ENCODE data around the gene MMEL1.

Gene MMEL1

DNA sequence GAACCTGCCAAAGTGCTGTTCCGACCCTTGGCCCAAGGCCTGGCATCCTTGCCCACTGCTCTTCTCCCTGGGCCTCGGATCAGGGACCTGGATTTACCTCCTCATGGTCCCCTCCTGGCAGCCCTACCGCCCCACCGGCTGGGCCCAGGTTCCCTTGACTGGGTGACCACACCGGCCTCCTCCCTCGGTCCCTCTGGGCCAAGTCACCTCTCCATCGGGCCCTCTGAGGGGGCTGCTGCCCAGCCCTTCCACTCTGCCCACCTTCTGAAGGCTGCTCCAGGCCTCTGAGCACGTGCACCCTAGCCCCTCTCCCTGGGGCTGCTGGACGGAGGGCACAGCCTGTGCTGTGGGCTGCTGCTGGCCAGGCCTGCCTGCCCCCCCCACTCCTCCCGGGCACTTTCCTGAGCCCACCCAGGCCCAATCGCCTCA, 9.3 kb upstream of the MMEL1 start:
- TF ChIP-seq YY1 (IDR thresholded peaks at IDR 0.05; ENCODE audit: low read depth) (no peak), TEAD4 (IDR thresholded peaks at IDR 0.05) (no peak), EGR1 (IDR thresholded peaks at IDR 0.05) (no peak), TCF12 (IDR thresholded peaks at IDR 0.05; ENCODE audit: low read depth) (no peak), TAF1 (IDR thresholded peaks at IDR 0.05; ENCODE audit: low read depth) (no peak), RAD21 (IDR thresholded peaks at IDR 0.05; ENCODE audit: low read depth) (no peak), CREB1 (IDR thresholded peaks at IDR 0.05; ENCODE audit: low read depth) (no peak), EP300 (IDR thresholded peaks at IDR 0.05; ENCODE audit: borderline replicate concordance) (no peak), ZBTB7A (IDR thresholded peaks at IDR 0.05; ENCODE audit: low read depth) (no peak), NFIC (IDR thresholded peaks at IDR 0.05) (no peak), FOXM1 (IDR thresholded peaks at IDR 0.05; ENCODE audit: borderline replicate concordance, low read depth) (no peak), CEBPB (IDR thresholded peaks at IDR 0.05) (no peak)
- TF ChIP-seq, protein P1, sequence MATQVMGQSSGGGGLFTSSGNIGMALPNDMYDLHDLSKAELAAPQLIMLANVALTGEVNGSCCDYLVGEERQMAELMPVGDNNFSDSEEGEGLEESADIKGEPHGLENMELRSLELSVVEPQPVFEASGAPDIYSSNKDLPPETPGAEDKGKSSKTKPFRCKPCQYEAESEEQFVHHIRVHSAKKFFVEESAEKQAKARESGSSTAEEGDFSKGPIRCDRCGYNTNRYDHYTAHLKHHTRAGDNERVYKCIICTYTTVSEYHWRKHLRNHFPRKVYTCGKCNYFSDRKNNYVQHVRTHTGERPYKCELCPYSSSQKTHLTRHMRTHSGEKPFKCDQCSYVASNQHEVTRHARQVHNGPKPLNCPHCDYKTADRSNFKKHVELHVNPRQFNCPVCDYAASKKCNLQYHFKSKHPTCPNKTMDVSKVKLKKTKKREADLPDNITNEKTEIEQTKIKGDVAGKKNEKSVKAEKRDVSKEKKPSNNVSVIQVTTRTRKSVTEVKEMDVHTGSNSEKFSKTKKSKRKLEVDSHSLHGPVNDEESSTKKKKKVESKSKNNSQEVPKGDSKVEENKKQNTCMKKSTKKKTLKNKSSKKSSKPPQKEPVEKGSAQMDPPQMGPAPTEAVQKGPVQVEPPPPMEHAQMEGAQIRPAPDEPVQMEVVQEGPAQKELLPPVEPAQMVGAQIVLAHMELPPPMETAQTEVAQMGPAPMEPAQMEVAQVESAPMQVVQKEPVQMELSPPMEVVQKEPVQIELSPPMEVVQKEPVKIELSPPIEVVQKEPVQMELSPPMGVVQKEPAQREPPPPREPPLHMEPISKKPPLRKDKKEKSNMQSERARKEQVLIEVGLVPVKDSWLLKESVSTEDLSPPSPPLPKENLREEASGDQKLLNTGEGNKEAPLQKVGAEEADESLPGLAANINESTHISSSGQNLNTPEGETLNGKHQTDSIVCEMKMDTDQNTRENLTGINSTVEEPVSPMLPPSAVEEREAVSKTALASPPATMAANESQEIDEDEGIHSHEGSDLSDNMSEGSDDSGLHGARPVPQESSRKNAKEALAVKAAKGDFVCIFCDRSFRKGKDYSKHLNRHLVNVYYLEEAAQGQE (IDR thresholded peaks at IDR 0.05; ENCODE audit: low read depth), result no peak
- TF ChIP-seq, protein P2, sequence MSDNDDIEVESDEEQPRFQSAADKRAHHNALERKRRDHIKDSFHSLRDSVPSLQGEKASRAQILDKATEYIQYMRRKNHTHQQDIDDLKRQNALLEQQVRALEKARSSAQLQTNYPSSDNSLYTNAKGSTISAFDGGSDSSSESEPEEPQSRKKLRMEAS (IDR thresholded peaks at IDR 0.05), result no peak
- TF ChIP-seq, protein P3, sequence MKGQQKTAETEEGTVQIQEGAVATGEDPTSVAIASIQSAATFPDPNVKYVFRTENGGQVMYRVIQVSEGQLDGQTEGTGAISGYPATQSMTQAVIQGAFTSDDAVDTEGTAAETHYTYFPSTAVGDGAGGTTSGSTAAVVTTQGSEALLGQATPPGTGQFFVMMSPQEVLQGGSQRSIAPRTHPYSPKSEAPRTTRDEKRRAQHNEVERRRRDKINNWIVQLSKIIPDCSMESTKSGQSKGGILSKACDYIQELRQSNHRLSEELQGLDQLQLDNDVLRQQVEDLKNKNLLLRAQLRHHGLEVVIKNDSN (IDR thresholded peaks at IDR 0.05), result no peak

DNA sequence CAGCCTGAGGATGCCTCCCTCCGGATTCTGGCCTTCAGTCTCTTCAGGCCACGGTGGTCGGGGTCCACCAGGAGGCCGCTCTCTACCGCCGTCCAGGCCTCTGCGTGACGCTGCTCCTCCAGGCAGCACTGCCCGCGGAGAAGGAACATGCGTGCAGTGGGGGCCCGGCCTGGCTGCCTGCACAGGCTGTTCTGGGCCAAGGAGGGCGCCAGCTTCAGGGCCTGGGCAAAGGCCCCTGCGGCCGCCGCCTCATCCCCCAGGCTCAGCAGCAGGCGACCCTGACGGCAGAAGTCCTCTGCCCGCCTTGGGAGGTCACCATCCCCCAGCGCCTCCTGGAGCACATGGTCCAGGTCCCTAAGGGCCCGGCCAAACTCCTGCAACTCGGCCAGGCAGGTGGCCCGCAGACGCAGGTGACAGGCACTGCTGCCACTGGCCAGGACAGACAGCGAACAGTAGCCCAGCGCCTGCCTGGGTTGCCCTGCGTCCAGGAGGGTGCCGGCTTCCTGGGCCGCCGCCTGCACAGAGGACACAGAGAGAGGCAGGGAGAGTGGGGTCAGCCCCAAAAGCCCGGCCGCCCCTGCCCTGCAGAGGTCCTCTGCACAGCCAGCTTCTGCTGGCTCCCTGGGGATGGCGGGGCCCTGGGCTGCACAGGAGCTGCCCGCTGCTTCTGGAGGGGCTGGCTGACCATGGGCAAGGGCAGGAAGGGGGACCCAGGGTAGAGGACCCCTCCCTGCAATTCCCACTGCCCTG, 8.7 kb upstream of the MMEL1 start:
- TF ChIP-seq TAF1 (IDR thresholded peaks at IDR 0.05; ENCODE audit: low read depth) (no peak), TEAD4 (IDR thresholded peaks at IDR 0.05) (no peak), EGR1 (IDR thresholded peaks at IDR 0.05) (no peak), NFIC (IDR thresholded peaks at IDR 0.05) (no peak), YY1 (IDR thresholded peaks at IDR 0.05; ENCODE audit: low read depth) (no peak), TCF12 (IDR thresholded peaks at IDR 0.05; ENCODE audit: low read depth) (no peak)

DNA sequence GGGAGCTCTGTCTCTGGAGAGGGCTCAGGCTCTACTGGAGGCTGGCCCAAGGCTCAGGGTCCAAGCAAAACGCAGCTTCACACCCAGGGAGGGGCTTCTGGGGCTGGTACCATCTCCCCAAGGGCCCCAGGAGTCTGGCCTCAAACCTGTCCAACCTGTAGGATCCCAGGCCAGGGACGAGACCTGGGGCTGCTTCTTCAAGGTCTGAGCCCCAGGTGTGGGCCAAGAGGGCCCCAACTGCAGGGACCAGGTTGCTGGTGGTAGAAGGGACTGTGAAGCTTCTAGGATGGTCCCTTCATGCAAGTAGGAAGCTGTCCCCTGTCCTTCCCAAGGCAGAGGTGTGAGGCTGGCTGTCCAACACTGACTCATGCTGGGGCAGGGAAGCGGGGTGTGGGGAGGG, 7.8 kb upstream of the MMEL1 start:
- TF ChIP-seq RAD21 (IDR thresholded peaks at IDR 0.05; ENCODE audit: low read depth) (no peak), CREB1 (IDR thresholded peaks at IDR 0.05; ENCODE audit: low read depth) (no peak), YY1 (IDR thresholded peaks at IDR 0.05; ENCODE audit: low read depth) (no peak), TEAD4 (IDR thresholded peaks at IDR 0.05) (no peak), TCF12 (IDR thresholded peaks at IDR 0.05; ENCODE audit: low read depth) (no peak)
- TF ChIP-seq, protein P3 (IDR thresholded peaks at IDR 0.05), result no peak

DNA sequence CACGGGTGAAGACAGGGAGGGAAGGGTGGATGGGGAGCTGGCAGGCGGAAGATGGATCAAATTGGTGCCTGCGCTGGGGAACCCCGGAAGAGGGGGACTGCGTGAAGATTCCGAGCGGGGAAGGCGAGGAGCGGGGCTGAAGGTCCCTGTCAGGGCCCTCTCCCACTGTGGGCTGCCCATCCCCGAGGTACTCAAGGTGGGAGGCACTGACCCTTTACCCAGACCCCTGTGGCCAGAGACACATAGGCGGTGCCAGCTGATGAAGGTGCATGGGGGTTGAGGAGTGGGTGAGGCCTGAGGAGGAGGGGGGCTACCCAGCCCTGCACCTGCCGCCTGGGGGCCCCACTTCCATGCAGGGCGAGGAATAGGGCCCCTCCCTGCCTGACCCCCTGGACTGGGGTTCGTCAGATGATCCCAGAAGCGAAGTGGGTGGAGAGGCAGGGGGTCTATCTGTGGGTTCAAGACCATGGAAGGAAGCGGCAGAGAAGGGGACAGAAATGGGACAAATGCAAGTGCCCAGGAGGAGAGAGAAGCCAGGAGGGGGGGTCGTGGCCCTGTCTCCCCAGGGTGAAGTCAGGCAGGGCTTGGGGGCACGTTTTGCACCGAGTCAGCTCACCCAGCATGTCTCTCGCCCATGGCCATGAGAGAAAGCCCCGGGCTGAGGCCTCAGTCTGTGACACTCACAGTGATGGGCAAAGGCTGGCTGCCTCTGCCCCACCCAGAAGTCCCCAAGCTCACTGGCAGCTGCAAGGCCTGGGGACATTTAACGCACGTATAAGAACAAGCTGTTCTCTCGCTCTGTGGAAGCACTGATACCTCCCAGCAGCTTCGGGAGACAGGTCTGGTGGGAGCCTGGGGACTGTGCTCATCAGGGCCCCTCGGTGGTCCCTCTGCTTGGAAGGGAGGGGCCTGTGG, 7.0 kb upstream of the MMEL1 start:
- TF ChIP-seq CEBPB (IDR thresholded peaks at IDR 0.05) (no peak), CREB1 (IDR thresholded peaks at IDR 0.05; ENCODE audit: low read depth) (no peak), TEAD4 (IDR thresholded peaks at IDR 0.05) (no peak), EP300 (IDR thresholded peaks at IDR 0.05; ENCODE audit: borderline replicate concordance) (no peak), NFIC (IDR thresholded peaks at IDR 0.05) (no peak), ZBTB7A (IDR thresholded peaks at IDR 0.05; ENCODE audit: low read depth) (no peak), YY1 (IDR thresholded peaks at IDR 0.05; ENCODE audit: low read depth) (no peak), RAD21 (IDR thresholded peaks at IDR 0.05; ENCODE audit: low read depth) (no peak)
- TF ChIP-seq, protein P2 (IDR thresholded peaks at IDR 0.05), result no peak
- TF ChIP-seq, protein P1 (IDR thresholded peaks at IDR 0.05; ENCODE audit: low read depth), result no peak

DNA sequence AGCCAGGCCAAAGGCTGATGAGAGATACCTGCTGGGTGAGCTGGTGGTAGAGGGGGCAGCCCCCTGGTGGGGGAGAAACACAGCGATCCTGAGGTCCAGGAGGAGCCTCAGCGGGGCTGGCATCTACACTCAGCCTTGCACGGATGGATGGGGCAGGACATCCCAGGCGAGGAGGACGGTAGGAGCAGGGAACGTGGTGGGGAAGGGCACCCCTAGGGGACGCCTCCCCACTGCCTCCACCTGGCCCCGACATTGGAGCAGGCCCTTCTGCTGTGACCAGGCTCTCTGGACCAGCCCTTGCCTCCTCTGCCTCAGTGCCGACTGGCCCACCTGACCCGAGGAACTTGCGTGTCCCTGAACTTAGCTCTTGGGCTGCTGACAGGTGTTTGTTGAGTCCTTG, 6.4 kb upstream of the MMEL1 start:
- TF ChIP-seq CREB1 (IDR thresholded peaks at IDR 0.05; ENCODE audit: low read depth), result no peak
- no peak for TF ChIP-seq EP300 (IDR thresholded peaks at IDR 0.05; ENCODE audit: borderline replicate concordance)
- TF ChIP-seq, protein P1 (IDR thresholded peaks at IDR 0.05; ENCODE audit: low read depth), result no peak
- TF ChIP-seq YY1 (IDR thresholded peaks at IDR 0.05; ENCODE audit: low read depth), result no peak
- no peak for TF ChIP-seq TAF1 (IDR thresholded peaks at IDR 0.05; ENCODE audit: low read depth)
- TF ChIP-seq CEBPB (IDR thresholded peaks at IDR 0.05), result no peak
- TF ChIP-seq ZBTB7A (IDR thresholded peaks at IDR 0.05; ENCODE audit: low read depth), result no peak
- TF ChIP-seq FOXM1 (IDR thresholded peaks at IDR 0.05; ENCODE audit: borderline replicate concordance, low read depth), result no peak
